Osteoblast (primary cell): ENCODE results near the gene PPP1R13B. TPM values are rescaled to one million over a fixed set of nuclear protein-coding genes. Genes with fewer than 3 reads are reported as not detected.

Experiments used
- DNase-seq: peaks from one replicate; pipeline ENCODE4 v3.0.0; 2011; ENCODE audit warnings: low spot score, mixed read lengths; ENCODE audit not compliant: insufficient read length; ENCODE audit errors: missing footprints
- H2AFZ ChIP-seq: 2 replicates; pipeline ENCODE4 v1.6.0; 2011; ENCODE audit warnings: mild to moderate bottlenecking, low read length
- H3K27ac ChIP-seq: 2 replicates; pipeline ENCODE4 v1.5.1; 2011; ENCODE audit warnings: mild to moderate bottlenecking, low read depth, low read length, moderate library complexity
- H3K27me3 ChIP-seq: 2 replicates; pipeline ENCODE4 v1.6.0; 2012; ENCODE audit warnings: mild to moderate bottlenecking, control low read depth, inconsistent platforms, low read length, moderate library complexity; ENCODE audit not compliant: insufficient read depth
- H3K36me3 ChIP-seq: 2 replicates; pipeline ENCODE4 v1.5.1; 2011; ENCODE audit warnings: mild to moderate bottlenecking, low read length, control low read depth, moderate library complexity; ENCODE audit not compliant: insufficient read depth
- H3K4me1 ChIP-seq: 2 replicates; pipeline ENCODE4 v1.5.1; 2011; ENCODE audit warnings: mild to moderate bottlenecking, low read length, control low read depth, moderate library complexity; ENCODE audit not compliant: insufficient read depth
- H3K4me2 ChIP-seq: 2 replicates; pipeline ENCODE4 v1.6.0; 2011; ENCODE audit warnings: mild to moderate bottlenecking, low read length; ENCODE audit not compliant: insufficient read depth
- H3K4me3 ChIP-seq: fragments of 200-600 bp; sonication (generic); 3 replicates; pipeline ENCODE4 v1.5.1; 2012; ENCODE audit warnings: mild to moderate bottlenecking, low read length, inconsistent platforms; ENCODE audit not compliant: insufficient read depth
- H3K79me2 ChIP-seq: 2 replicates; pipeline ENCODE4 v1.6.0; 2012; ENCODE audit warnings: mild to moderate bottlenecking, low read length, control low read depth, inconsistent platforms; ENCODE audit not compliant: insufficient read depth
- H3K9me3 ChIP-seq: 2 replicates; pipeline ENCODE4 v1.5.1; 2011; ENCODE audit warnings: low read depth, low read length, control low read depth
- H4K20me1 ChIP-seq: 2 replicates; pipeline ENCODE4 v1.6.0; 2012; ENCODE audit warnings: mild to moderate bottlenecking, low read length, control low read depth; ENCODE audit not compliant: insufficient read depth
- total RNA-seq: library from RNA; depleted of rRNA; stranded (reverse); fragments of >200 nt; gene quantifications from 2 replicates; pipeline ENCODE4 v1.2.3, GENCODE V29; 2012
- TF ChIP-seq, protein P1 (sequence below): IDR thresholded peaks from 2 replicates; pipeline ENCODE4 v1.5.1; 2011; ENCODE audit warnings: mild to moderate bottlenecking, low read depth, low read length, moderate library complexity; ENCODE audit errors: extremely low read depth

PPP1R13B gene
- total RNA-seq, 1 donor = 3.3 TPM

DNA sequence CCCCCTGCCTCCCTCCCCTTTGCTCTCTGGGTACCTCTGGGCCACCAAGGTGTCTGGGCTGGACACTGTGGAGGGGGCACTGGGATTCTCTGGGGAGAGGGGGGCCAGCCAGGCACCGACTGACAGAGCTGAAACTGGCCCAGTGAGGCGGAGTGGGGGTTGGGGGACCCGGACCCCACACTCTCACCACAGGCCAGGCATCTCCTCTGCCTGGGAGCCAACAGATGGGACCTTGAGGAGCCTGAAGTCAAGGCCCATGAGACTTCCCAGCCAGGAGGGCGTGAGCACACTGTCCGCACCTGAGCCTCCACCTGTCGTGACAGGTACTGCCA is 39.8 kb upstream of the PPP1R13B start:
- DNase-seq = peak; percentile 32

DNA sequence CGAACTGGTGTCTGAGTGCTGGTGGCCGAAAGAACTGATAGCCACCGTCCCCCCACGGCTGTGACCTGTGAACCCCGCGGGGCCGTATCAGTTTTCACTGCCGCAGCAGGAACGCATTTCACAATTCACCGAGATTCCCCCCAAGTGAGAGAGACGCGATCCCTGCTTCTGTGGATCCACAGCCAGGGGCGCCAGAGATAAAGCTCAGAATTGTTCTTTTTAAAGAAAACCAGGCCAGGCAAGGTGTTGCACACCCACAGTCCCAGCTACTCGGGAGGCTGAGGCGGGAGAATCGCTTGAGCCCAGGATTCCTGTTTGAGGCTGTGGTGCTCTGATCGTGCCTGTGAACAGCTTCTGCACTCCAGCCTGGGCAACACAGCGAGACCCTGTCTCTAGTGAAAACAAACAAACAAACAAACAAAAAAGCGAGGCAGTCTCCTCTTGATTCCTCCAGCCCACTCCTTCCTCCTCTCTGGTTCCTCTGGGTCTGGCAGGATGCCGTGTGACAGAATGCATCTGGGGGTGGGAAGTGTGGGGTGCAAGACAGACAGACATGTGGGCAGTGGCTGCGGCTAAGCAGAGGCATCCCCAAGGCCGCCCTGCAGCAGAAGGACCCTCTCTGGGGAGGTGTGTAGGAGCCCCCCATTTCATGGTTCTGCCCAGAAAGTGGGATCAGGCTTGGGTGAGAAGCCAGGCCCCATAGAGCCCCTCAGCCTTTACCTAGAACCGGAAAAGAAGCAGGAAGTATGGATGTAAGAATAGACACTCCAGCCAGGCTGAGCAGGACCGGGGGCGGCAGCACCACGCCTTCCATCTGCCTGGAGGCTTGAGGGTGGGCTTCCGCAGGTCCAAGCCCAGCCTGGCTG is 39.2 kb upstream of the PPP1R13B start:
- Histone ChIP-seq H3K27me3 (peaks cover 6% of the 10 kb centered on the region), H2AFZ (no peak overlapping the region), H3K79me2 (no peaks in the 10 kb centered on the region), H3K4me1 (peaks cover 7% of the 10 kb centered on the region), H3K27ac (no peak overlapping the region), H3K9me3 (no peaks in the 10 kb centered on the region), H3K4me2 (no peak overlapping the region), H4K20me1 (no peaks in the 10 kb centered on the region), H3K36me3 (no peaks in the 10 kb centered on the region), H3K4me3 (no peak overlapping the region)
- peak; percentile 64 for DNase-seq
- TF ChIP-seq, protein P1, sequence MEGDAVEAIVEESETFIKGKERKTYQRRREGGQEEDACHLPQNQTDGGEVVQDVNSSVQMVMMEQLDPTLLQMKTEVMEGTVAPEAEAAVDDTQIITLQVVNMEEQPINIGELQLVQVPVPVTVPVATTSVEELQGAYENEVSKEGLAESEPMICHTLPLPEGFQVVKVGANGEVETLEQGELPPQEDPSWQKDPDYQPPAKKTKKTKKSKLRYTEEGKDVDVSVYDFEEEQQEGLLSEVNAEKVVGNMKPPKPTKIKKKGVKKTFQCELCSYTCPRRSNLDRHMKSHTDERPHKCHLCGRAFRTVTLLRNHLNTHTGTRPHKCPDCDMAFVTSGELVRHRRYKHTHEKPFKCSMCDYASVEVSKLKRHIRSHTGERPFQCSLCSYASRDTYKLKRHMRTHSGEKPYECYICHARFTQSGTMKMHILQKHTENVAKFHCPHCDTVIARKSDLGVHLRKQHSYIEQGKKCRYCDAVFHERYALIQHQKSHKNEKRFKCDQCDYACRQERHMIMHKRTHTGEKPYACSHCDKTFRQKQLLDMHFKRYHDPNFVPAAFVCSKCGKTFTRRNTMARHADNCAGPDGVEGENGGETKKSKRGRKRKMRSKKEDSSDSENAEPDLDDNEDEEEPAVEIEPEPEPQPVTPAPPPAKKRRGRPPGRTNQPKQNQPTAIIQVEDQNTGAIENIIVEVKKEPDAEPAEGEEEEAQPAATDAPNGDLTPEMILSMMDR = peak; percentile 36

More for the DNA sequence above, 39.8 kb upstream of the PPP1R13B start:
- Histone ChIP-seq H3K4me2 (no peak overlapping the region), H2AFZ (no peak overlapping the region), H3K9me3 (no peaks in the 10 kb centered on the region), H3K27me3 (peaks cover 6% of the 10 kb centered on the region), H4K20me1 (no peaks in the 10 kb centered on the region), H3K27ac (no peak overlapping the region), H3K36me3 (no peaks in the 10 kb centered on the region), H3K4me1 (peaks cover 7% of the 10 kb centered on the region), H3K4me3 (no peak overlapping the region), H3K79me2 (no peaks in the 10 kb centered on the region)
- TF ChIP-seq, protein P1 = no peak

DNA sequence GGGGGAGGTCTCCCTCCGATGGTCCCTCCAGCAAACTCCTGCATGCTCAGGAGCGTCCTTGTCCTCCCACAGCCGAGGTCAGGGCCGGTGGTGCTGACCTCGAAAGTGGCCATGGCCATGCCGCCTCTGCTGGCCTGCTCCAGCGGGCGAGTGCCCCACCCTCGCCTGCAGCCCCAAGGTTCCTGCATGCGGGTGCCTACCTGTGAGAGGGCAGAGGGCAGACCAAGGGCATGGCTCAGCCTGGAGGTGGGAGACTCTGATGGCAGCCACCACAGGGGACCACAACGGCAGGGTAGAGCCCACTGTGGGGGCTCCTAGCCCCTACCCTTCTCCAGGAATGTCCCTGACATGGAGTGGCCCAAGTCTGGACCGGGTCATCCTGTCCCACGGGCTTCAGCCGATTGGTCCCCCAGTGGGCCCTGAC is 38.1 kb upstream of the PPP1R13B start:
- Histone ChIP-seq H3K36me3 (no peaks in the 10 kb centered on the region), H2AFZ (no peak overlapping the region), H3K79me2 (no peaks in the 10 kb centered on the region), H3K4me3 (no peak overlapping the region), H4K20me1 (no peaks in the 10 kb centered on the region), H3K4me2 (no peak overlapping the region), H3K27me3 (peaks cover 14% of the 10 kb centered on the region), H3K4me1 (peaks cover 12% of the 10 kb centered on the region), H3K27ac (no peak overlapping the region), H3K9me3 (no peaks in the 10 kb centered on the region)
- TF ChIP-seq, protein P1 = no peak
- DNase-seq = peak; percentile 69

DNA sequence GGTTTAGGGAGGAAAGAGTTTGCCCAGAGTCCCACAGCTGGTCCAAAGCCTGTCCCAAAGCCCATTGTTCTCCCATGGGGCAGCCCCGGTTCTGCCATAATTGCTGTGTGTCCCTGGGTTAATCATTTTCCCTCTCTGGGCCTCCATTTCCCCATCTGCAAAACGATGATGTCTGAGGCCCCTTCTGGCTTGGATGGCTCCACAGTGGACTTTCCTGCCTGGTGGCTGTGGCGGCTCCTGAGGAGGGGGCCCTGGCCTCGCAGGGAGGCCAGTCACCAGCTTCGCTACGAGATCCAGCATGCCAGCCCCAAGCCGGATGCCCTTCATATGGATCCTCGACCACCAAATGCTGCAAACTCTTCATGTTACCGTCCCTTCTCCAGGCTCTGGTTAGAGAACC is 37.5 kb upstream of the PPP1R13B start:
- TF ChIP-seq, protein P1 = no peak
- DNase-seq = peak; percentile 31
- H3K27ac ChIP-seq = no peak overlapping the region

More for the DNA sequence above, 37.5 kb upstream of the PPP1R13B start:
- Histone ChIP-seq H3K4me2 (no peak overlapping the region), H3K4me1 (peaks cover 18% of the 10 kb centered on the region), H3K79me2 (no peaks in the 10 kb centered on the region), H2AFZ (no peak overlapping the region), H3K36me3 (no peaks in the 10 kb centered on the region), H4K20me1 (no peaks in the 10 kb centered on the region), H3K9me3 (no peaks in the 10 kb centered on the region), H3K27me3 (peaks cover 14% of the 10 kb centered on the region), H3K4me3 (no peak overlapping the region)
